ENCODE results near the gene POLR2F.

- TF ChIP-seq CEBPB (IDR thresholded peaks at IDR 0.05) (no peak), TAF1 (IDR thresholded peaks at IDR 0.05; ENCODE audit: low read depth) (no peak), EGR1 (IDR thresholded peaks at IDR 0.05) (no peak), CREB1 (IDR thresholded peaks at IDR 0.05; ENCODE audit: low read depth) (no peak), FOXM1 (IDR thresholded peaks at IDR 0.05; ENCODE audit: borderline replicate concordance, low read depth) (no peak), REST (IDR thresholded peaks at IDR 0.05; ENCODE audit: low read depth) (no peak), EP300 (IDR thresholded peaks at IDR 0.05; ENCODE audit: borderline replicate concordance) (no peak), MAX (IDR thresholded peaks at IDR 0.05) (no peak), RAD21 (IDR thresholded peaks at IDR 0.05; ENCODE audit: low read depth) (no peak), NFIC (IDR thresholded peaks at IDR 0.05) (no peak), YY1 (IDR thresholded peaks at IDR 0.05; ENCODE audit: low read depth) (no peak), TEAD4 (IDR thresholded peaks at IDR 0.05) (no peak), USF1 (IDR thresholded peaks at IDR 0.05) (no peak)
Measured at GRCh38 chr22:37931893-37932389, 21.6 kb upstream of the POLR2F start.

All from Ishikawa (cell line).